Measurements from ENCODE around the gene CGREF1.

The CGREF1 gene

DNA sequence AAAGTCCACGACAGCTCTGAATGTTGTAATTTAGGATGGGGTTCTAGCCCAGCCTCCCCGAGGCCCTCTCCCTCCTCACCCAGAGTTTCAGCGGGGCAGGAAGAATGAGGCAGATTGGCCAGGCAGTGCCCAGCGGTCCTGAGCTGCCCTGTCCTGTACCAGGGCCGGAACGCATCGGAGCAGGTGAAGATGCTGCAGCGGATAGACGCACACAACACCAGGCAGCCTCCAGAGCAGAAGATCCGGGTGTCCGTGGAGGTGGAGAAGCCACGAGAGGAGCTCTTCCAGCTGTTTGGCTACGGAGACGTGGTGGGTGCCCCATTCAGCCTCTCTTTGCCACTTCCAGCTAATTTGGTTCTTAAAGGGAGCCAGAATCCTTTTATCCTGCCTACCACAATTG lies 21.6 kb downstream of the CGREF1 start:
- Histone ChIP-seq H3K27me3 (replicated peaks; ENCODE audit: insufficient read depth, low read length) (no peaks in the 10 kb centered on the region), H3K79me2 (ENCODE audit: low read length) (no peaks in the 10 kb centered on the region), H2AFZ (ENCODE audit: low read length) (no peak overlapping the region), H3K36me3 (replicated peaks; ENCODE audit: insufficient read depth, low read length) (no peaks in the 10 kb centered on the region), H3K4me1 (ENCODE audit: low read length) (peaks cover 4% of the 10 kb centered on the region; the same call in 1 of the 2 replicates), H3K9ac (ENCODE audit: low read length) (no peak overlapping the region), H3K9me2 (replicated peaks; ENCODE audit: insufficient read depth, low read length) (no peaks in the 10 kb centered on the region), H3F3A (ENCODE audit: insufficient read depth, low read length) (no peaks in the 10 kb centered on the region), H4K20me1 (ENCODE audit: insufficient read depth, low read length) (no peaks in the 10 kb centered on the region), H3K9me3 (replicated peaks; ENCODE audit: insufficient read depth, low read length) (no peaks in the 10 kb centered on the region), H3K27ac (ENCODE audit: low read length) (no peak overlapping the region), H3K4me3 (ENCODE audit: low read length) (no peak overlapping the region), H3K4me2 (ENCODE audit: low read depth, low read length) (no peak overlapping the region)
- TF ChIP-seq EZH2phosphoT487 (IDR thresholded peaks at IDR 0.05; ENCODE audit: low read length) (no peak), EZH2 (optimal IDR thresholded peaks at IDR 0.05; ENCODE audit: low read depth, low read length) (no peak)
- TF ChIP-seq, protein P1, sequence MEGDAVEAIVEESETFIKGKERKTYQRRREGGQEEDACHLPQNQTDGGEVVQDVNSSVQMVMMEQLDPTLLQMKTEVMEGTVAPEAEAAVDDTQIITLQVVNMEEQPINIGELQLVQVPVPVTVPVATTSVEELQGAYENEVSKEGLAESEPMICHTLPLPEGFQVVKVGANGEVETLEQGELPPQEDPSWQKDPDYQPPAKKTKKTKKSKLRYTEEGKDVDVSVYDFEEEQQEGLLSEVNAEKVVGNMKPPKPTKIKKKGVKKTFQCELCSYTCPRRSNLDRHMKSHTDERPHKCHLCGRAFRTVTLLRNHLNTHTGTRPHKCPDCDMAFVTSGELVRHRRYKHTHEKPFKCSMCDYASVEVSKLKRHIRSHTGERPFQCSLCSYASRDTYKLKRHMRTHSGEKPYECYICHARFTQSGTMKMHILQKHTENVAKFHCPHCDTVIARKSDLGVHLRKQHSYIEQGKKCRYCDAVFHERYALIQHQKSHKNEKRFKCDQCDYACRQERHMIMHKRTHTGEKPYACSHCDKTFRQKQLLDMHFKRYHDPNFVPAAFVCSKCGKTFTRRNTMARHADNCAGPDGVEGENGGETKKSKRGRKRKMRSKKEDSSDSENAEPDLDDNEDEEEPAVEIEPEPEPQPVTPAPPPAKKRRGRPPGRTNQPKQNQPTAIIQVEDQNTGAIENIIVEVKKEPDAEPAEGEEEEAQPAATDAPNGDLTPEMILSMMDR (IDR thresholded peaks at IDR 0.05; ENCODE audit: low read length): no peak
- no peak for DNase-seq

DNA sequence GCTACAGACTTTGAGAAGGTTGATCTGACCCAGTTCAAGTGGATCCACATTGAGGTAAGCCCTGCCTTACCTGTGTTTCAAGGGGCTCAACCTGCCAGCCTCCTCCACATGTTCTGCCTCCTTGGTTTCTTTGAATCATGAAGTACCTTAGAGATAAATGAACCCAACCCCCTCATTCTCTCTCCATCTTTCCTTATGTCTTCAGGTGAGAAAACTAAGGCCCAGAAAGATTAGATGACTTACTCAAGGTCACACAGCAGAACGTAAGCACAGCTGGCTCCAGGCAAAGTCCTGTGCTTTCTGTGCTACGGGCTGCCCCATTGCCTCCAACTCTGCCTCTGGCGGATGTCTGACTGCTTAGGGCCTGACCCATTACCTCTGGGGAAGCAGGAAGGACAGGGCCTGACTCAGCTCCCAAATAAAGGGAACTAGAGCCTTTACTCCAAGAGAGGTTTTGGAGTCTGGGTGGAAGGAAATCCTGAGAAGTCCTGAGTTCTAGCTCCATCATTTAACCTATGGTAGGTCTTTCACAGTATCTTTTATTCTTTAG lies 22.1 kb downstream of the CGREF1 start:
- no peak overlapping the region for H3K4me3 ChIP-seq (ENCODE audit: low read length)
- no peak overlapping the region for H3K9ac ChIP-seq (ENCODE audit: low read length)
- no peaks in the 10 kb centered on the region for H3K9me2 ChIP-seq (replicated peaks; ENCODE audit: insufficient read depth, low read length)
- DNase-seq: no peak
- no peak overlapping the region for H3K27ac ChIP-seq (ENCODE audit: low read length)
- no peaks in the 10 kb centered on the region for H3F3A ChIP-seq (ENCODE audit: insufficient read depth, low read length)
- H3K79me2 ChIP-seq (ENCODE audit: low read length): no peaks in the 10 kb centered on the region
- H3K4me1 ChIP-seq (ENCODE audit: low read length): peaks cover 4% of the 10 kb centered on the region; the same call in 1 of the 2 replicates
- H3K9me3 ChIP-seq (replicated peaks; ENCODE audit: insufficient read depth, low read length): no peaks in the 10 kb centered on the region
- H3K27me3 ChIP-seq (replicated peaks; ENCODE audit: insufficient read depth, low read length): no peaks in the 10 kb centered on the region
- H4K20me1 ChIP-seq (ENCODE audit: insufficient read depth, low read length): no peaks in the 10 kb centered on the region
- TF ChIP-seq EZH2phosphoT487 (IDR thresholded peaks at IDR 0.05; ENCODE audit: low read length) (no peak), EZH2 (optimal IDR thresholded peaks at IDR 0.05; ENCODE audit: low read depth, low read length) (no peak)
- TF ChIP-seq, protein P1 (IDR thresholded peaks at IDR 0.05; ENCODE audit: low read length): no peak
- no peak overlapping the region for H3K4me2 ChIP-seq (ENCODE audit: low read depth, low read length)
- H2AFZ ChIP-seq (ENCODE audit: low read length): no peak overlapping the region
- H3K36me3 ChIP-seq (replicated peaks; ENCODE audit: insufficient read depth, low read length): no peaks in the 10 kb centered on the region

DNA sequence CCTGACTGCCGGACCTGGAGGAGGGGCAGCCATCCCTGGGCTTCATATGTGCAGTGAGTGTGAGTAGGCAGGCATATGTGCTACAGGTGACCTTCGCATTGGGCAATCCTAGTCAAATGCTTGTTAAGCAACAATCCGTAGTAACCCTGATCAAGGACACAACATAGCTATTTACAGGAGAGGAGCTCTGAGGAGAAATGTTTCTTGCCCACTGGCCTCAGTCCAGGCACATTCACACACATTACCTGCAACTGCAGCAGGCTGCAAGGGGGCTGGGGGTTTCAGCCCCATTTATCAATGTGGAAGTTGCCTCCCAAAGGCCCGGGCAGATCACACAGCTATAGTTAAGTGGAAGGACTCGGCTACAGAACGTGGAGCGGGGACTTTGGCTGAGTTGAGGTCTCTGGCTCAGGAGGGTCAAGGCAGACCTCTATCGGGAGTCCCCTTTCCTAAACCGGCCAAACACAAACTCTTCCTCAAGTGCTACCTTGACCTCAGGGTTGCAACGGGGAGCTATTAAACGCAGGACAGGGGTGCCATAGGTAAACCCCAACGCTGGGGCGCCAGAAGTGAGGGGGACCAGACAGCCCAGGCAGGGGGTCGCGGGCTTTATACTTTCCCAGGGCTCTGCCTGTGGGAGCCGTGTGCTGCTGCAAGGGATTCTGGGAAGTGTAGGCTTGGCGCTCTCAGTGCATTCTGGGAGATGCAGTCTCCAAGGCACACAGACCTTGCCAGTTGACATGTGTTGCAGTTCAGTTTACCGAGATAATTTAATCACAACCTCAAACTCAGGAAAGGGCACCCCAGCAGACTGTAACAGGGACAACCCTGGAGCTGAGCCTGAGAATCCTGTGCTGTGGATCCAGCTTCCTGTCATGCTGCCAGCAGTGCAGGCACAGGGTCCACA lies 22.9 kb downstream of the CGREF1 start:
- H2AFZ ChIP-seq (ENCODE audit: low read length): peak overlapping the region; percentile 79
- no peaks in the 10 kb centered on the region for H3K27me3 ChIP-seq (replicated peaks; ENCODE audit: insufficient read depth, low read length)
- no peaks in the 10 kb centered on the region for H4K20me1 ChIP-seq (ENCODE audit: insufficient read depth, low read length)
- H3K4me1 ChIP-seq (ENCODE audit: low read length): peaks cover 4% of the 10 kb centered on the region; the same call in 1 of the 2 replicates
- H3K4me3 ChIP-seq (ENCODE audit: low read length): peak overlapping the region; percentile 39; the same call in 1 of the 2 replicates
- TF ChIP-seq EZH2phosphoT487 (IDR thresholded peaks at IDR 0.05; ENCODE audit: low read length): no peak
- no peak for TF ChIP-seq EZH2 (optimal IDR thresholded peaks at IDR 0.05; ENCODE audit: low read depth, low read length)
- TF ChIP-seq, protein P1 (IDR thresholded peaks at IDR 0.05; ENCODE audit: low read length): no peak
- no peaks in the 10 kb centered on the region for H3F3A ChIP-seq (ENCODE audit: insufficient read depth, low read length)
- no peaks in the 10 kb centered on the region for H3K9me3 ChIP-seq (replicated peaks; ENCODE audit: insufficient read depth, low read length)
- H3K36me3 ChIP-seq (replicated peaks; ENCODE audit: insufficient read depth, low read length): no peaks in the 10 kb centered on the region
- no peak overlapping the region for H3K27ac ChIP-seq (ENCODE audit: low read length)
- no peaks in the 10 kb centered on the region for H3K9me2 ChIP-seq (replicated peaks; ENCODE audit: insufficient read depth, low read length)
- H3K9ac ChIP-seq (ENCODE audit: low read length): no peak overlapping the region; the same call in 1 of the 2 replicates
- DNase-seq: peak; percentile 45
- peak overlapping the region; percentile 75 for H3K4me2 ChIP-seq (ENCODE audit: low read depth, low read length)
- no peaks in the 10 kb centered on the region for H3K79me2 ChIP-seq (ENCODE audit: low read length)

Data from MM.1S (cell line).